Peyer's patch (tissue), 4 donors: ENCODE data around the gene CEP128. TPM values are rescaled to one million over a fixed set of nuclear protein-coding genes. Genes with fewer than 3 reads are reported as not detected.

Source experiments
- DNase-seq, 3 donors: peaks; one replicate each; pipeline ENCODE4 v3.0.0-alpha.2; 2017 to 2019
- H3K27ac ChIP-seq, 4 donors: fragments of 200-600 bp; sonication (generic); one replicate each; pipeline ENCODE4 v1.5.1; 2016 to 2019
- H3K27me3 ChIP-seq, 2 donors: fragments of 200-600 bp; sonication (generic); one replicate each; pipeline ENCODE4 v1.5.1; 2019
- H3K36me3 ChIP-seq, 3 donors: fragments of 200-600 bp; sonication (generic); one replicate each; pipeline ENCODE4 v1.5.1; 2016 to 2019
- H3K4me1 ChIP-seq, 4 donors: fragments of 200-600 bp; sonication (generic); one replicate each; pipeline ENCODE4 v1.5.1; 2016 to 2019
- H3K4me3 ChIP-seq, 4 donors: fragments of 200-600 bp; sonication (generic); 1 replicate in 3 of 4; 2 replicates in 1 of 4; pipeline ENCODE4 v1.5.1; 2016 to 2019; ENCODE audit warnings: mild to moderate bottlenecking in 1 of 4
- H3K9me3 ChIP-seq, 4 donors: fragments of 200-600 bp; sonication (generic); one replicate each; pipeline ENCODE4 v1.5.1; 2016 to 2019; ENCODE audit warnings: mild to moderate bottlenecking in 1 of 4
- CTCF ChIP-seq, 6 experiments: fragments of 450-650 bp in 4 of 6; fragments of 200-600 bp in 2 of 6; sonication (generic) in 1 of 6; IDR thresholded peaks; one replicate each; pipeline ENCODE4 v1.5.1; 2017 to 2019; ENCODE audit warnings: antibody characterized with exemption in 6 of 6, mild to moderate bottlenecking in 3 of 6, moderate library complexity in 1 of 6
- POLR2A ChIP-seq, 2 donors: fragments of 450-650 bp; IDR thresholded peaks; one replicate each; pipeline ENCODE4 v1.5.1; 2017; ENCODE audit warnings: antibody characterized with exemption in 2 of 2, mild to moderate bottlenecking in 2 of 2, moderate library complexity in 2 of 2
- total RNA-seq, 4 donors: library from RNA; depleted of rRNA; stranded (reverse); fragments of >200 nt; gene quantifications; one replicate each; pipeline ENCODE4 v1.1.0, GENCODE V29; 2016

Gene CEP128
- total RNA-seq, 4 donors from 2014 or later = 5.9 to 51.2 (median 6.7) TPM

GRCh38 chr14:80507292-80507869, 434.2 kb downstream of the CEP128 start:
- no peaks in the 10 kb centered on the region for H3K4me1 ChIP-seq
- H3K27me3 ChIP-seq = no peaks in the 10 kb centered on the region
- no peak overlapping the region for H3K27ac ChIP-seq
- no peak overlapping the region for H3K4me3 ChIP-seq
- no peaks in the 10 kb centered on the region for H3K36me3 ChIP-seq
- DNase-seq = no peak
- H3K9me3 ChIP-seq = no peaks in the 10 kb centered on the region
- TF ChIP-seq POLR2A (IDR thresholded peaks at IDR 0.05) (no peak), CTCF (IDR thresholded peaks at IDR 0.05) (no peak)

- no peak for DNase-seq
- H3K27ac ChIP-seq = no peak overlapping the region
- no peaks in the 10 kb centered on the region for H3K36me3 ChIP-seq
- H3K4me1 ChIP-seq = no peaks in the 10 kb centered on the region
- H3K4me3 ChIP-seq = no peak overlapping the region
- H3K27me3 ChIP-seq = no peaks in the 10 kb centered on the region
- TF ChIP-seq POLR2A (IDR thresholded peaks at IDR 0.05) (no peak), CTCF (IDR thresholded peaks at IDR 0.05) (no peak)
- H3K9me3 ChIP-seq = no peaks in the 10 kb centered on the region
Measured at GRCh38 chr14:80504781-80505180, 436.8 kb downstream of the CEP128 start.

GRCh38 chr14:80498533-80498932, 443.0 kb downstream of the CEP128 start:
- Histone ChIP-seq H3K27ac (no peak overlapping the region), H3K4me3 (no peak overlapping the region), H3K4me1 (no peaks in the 10 kb centered on the region), H3K9me3 (no peaks in the 10 kb centered on the region), H3K27me3 (no peaks in the 10 kb centered on the region), H3K36me3 (no peaks in the 10 kb centered on the region)
- no peak for DNase-seq
- TF ChIP-seq CTCF (IDR thresholded peaks at IDR 0.05) (no peak), POLR2A (IDR thresholded peaks at IDR 0.05) (no peak)

GRCh38 chr14:80496090-80496489, 445.4 kb downstream of the CEP128 start:
- TF ChIP-seq POLR2A (IDR thresholded peaks at IDR 0.05) (no peak), CTCF (IDR thresholded peaks at IDR 0.05) (no peak)
- no peak for DNase-seq
- H3K36me3 ChIP-seq = no peaks in the 10 kb centered on the region
- no peak overlapping the region for H3K4me3 ChIP-seq
- peaks cover 0 to 6% (median 0%) of the 10 kb centered on the region in 4 donors for H3K4me1 ChIP-seq
- no peaks in the 10 kb centered on the region for H3K27me3 ChIP-seq
- H3K27ac ChIP-seq = no peak overlapping the region
- H3K9me3 ChIP-seq = no peaks in the 10 kb centered on the region

- no peak overlapping the region for H3K27ac ChIP-seq
- TF ChIP-seq POLR2A (IDR thresholded peaks at IDR 0.05) (no peak), CTCF (IDR thresholded peaks at IDR 0.05) (no peak)
- H3K4me3 ChIP-seq = no peak overlapping the region
- H3K27me3 ChIP-seq = no peaks in the 10 kb centered on the region
- H3K4me1 ChIP-seq = peaks cover 0 to 8% (median 0%) of the 10 kb centered on the region in 4 donors
- H3K9me3 ChIP-seq = no peaks in the 10 kb centered on the region
- H3K36me3 ChIP-seq = no peaks in the 10 kb centered on the region
- no peak for DNase-seq
Measured at GRCh38 chr14:80494769-80495168, 446.8 kb downstream of the CEP128 start.

- Histone ChIP-seq H3K36me3 (no peaks in the 10 kb centered on the region), H3K4me3 (no peak overlapping the region), H3K9me3 (no peaks in the 10 kb centered on the region), H3K27me3 (no peaks in the 10 kb centered on the region), H3K4me1 (peaks cover 0 to 8% (median 0%) of the 10 kb centered on the region in 4 donors), H3K27ac (no peak overlapping the region)
- DNase-seq = no peak
- TF ChIP-seq CTCF (IDR thresholded peaks at IDR 0.05) (no peak), POLR2A (IDR thresholded peaks at IDR 0.05) (no peak)
Measured at GRCh38 chr14:80493620-80494019, 447.9 kb downstream of the CEP128 start.
